BE2C (cell line): Measurements from ENCODE around the gene GPBP1L1.
"Not testable (repeated sequence)": the region's sequence is repeated elsewhere in the genome, so short reads cannot be mapped to it uniquely, and the experiment has no call there.

Source experiments
- DNase-seq: peaks from one replicate; pipeline ENCODE4 v3.0.0-alpha.2; 2020
- H3K27me3 ChIP-seq: fragments of 250-450 bp; sonication (Bioruptor Pico); 2 replicates; pipeline ENCODE4 v1.5.1; 2020; ENCODE audit warnings: mild to moderate bottlenecking
- H3K36me3 ChIP-seq: fragments of 250-450 bp; sonication (Bioruptor Pico); 2 replicates; pipeline ENCODE4 v1.5.1; 2020; ENCODE audit warnings: mild to moderate bottlenecking
- H3K4me1 ChIP-seq: fragments of 250-450 bp; sonication (Bioruptor Pico); 2 replicates; pipeline ENCODE4 v1.5.1; 2020
- H3K4me3 ChIP-seq: 2 replicates; pipeline ENCODE4 v1.5.1; 2011; ENCODE audit warnings: low read depth, low read length
- H3K9me3 ChIP-seq: fragments of 250-450 bp; sonication (Bioruptor Pico); 2 replicates; pipeline ENCODE4 v1.5.1; 2020
- TF ChIP-seq, protein P1 (sequence below): IDR thresholded peaks from 2 replicates; pipeline ENCODE4 v1.5.1; 2012; ENCODE audit warnings: mild to moderate bottlenecking, low read depth, low read length

Gene GPBP1L1

DNA sequence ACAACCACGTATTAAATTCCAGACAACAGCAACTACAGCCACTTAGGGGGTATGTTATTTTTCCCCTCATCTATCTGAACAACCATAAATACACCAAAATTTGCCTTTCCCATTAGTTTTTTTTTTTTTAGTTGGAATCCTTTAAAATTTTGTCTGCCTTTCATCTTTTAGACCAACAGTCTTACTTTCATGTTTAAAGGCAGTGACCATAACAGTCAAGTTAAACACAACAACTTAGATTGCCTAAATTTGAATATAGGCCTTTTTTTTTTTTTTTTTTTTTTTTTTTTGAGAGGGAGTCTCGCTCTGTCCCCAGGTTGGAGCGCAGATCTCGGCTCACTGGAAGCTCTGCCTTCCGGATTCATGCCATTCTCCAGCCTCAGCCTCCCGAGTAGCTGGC lies 3.4 kb downstream of the GPBP1L1 start:
- no peaks in the 10 kb centered on the region for H3K27me3 ChIP-seq
- H3K9me3 ChIP-seq, result no peaks in the 10 kb centered on the region
- no peak overlapping the region for H3K4me3 ChIP-seq
- DNase-seq, result no peak
- no peaks in the 10 kb centered on the region for H3K4me1 ChIP-seq
- TF ChIP-seq, protein P1, sequence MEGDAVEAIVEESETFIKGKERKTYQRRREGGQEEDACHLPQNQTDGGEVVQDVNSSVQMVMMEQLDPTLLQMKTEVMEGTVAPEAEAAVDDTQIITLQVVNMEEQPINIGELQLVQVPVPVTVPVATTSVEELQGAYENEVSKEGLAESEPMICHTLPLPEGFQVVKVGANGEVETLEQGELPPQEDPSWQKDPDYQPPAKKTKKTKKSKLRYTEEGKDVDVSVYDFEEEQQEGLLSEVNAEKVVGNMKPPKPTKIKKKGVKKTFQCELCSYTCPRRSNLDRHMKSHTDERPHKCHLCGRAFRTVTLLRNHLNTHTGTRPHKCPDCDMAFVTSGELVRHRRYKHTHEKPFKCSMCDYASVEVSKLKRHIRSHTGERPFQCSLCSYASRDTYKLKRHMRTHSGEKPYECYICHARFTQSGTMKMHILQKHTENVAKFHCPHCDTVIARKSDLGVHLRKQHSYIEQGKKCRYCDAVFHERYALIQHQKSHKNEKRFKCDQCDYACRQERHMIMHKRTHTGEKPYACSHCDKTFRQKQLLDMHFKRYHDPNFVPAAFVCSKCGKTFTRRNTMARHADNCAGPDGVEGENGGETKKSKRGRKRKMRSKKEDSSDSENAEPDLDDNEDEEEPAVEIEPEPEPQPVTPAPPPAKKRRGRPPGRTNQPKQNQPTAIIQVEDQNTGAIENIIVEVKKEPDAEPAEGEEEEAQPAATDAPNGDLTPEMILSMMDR, result no peak
- H3K36me3 ChIP-seq, result no peaks in the 10 kb centered on the region

DNA sequence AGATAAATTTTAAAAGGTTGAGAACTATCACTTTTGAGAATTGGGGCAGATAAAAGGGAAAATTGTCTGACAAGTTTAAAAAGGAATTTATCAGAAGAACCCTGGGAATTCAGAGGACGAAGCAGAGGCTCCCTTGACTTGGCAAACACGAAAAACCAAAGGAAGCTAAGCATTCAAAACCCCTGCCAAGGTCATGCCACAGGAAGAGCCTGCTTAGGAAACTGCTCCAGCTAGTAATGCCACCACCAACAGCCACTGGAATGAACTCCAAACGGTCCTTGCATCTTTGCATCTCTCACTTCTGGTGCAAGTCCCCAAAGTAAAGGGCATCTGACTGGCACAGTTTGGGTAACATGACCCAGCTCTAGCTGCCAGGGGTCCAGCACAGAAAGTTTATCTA lies 7.2 kb downstream of the GPBP1L1 start:
- TF ChIP-seq, protein P1, result no peak
- no peaks in the 10 kb centered on the region for H3K9me3 ChIP-seq
- no peak for DNase-seq
- H3K4me1 ChIP-seq, result no peaks in the 10 kb centered on the region
- no peak overlapping the region for H3K4me3 ChIP-seq
- no peaks in the 10 kb centered on the region for H3K36me3 ChIP-seq
- H3K27me3 ChIP-seq, result no peaks in the 10 kb centered on the region

DNA sequence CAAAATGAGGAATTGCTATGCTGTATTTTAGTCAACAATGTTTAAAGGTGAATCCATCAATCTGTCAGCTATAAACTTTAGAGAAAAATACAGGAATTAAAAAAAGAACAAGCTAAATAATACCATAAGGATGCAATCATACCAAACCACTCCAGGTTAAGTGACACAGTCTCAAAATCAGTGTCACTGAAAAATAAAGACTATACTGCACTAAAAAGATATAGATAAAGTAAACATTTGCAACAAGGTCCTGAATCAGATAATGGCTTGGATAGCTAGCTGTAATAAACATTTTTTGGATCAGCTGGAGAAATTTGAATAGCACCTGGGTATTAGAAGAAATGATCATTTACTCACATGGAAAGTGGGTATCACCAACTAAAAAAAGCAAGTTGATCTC lies 7.8 kb downstream of the GPBP1L1 start:
- no peaks in the 10 kb centered on the region for H3K9me3 ChIP-seq
- DNase-seq, result no peak
- no peaks in the 10 kb centered on the region for H3K36me3 ChIP-seq
- TF ChIP-seq, protein P1, result no peak
- H3K27me3 ChIP-seq, result no peaks in the 10 kb centered on the region
- no peak overlapping the region for H3K4me3 ChIP-seq
- no peaks in the 10 kb centered on the region for H3K4me1 ChIP-seq

DNA sequence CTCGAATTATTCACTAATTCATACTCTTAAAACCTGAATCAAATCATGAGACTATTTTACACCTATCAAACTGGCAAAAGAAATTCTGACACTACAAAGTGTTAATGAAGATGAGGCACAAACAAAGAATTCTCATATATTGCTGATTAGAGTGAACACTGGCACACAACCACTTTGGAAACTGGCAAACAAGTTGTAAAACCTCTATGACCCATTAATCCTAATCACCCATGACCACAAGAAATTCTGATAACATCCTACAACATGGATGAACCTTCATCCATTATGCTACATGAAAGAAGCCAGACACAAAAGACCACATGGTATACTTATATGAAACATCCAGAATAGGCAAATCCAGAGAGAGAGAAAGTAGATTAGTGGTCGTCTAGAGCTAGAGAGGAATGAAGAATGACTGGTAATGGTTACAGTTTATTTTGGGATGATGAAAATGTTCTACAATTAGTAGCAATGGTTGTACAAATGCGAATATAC lies 8.5 kb downstream of the GPBP1L1 start:
- TF ChIP-seq, protein P1, result no peak

DNA sequence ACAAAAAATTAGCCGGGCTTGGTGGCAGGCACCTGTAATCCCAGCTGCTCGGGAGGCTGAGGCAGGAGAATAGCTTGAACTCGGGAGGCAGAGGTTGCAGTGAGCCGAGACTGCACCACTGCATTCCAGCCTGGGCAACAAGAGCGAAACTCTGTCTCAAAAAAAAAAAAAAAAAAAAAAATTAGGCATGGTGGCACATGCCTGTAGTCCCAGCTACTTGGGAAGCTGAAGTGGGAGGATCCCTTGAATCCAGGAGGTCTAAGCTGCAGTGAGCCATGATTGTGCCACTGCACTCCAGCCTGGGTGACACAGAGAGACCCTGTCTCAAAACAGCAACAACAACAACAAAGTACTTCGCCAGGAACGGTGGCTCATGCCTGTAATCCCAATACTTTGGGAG lies 9.8 kb downstream of the GPBP1L1 start:
- not testable (repeated sequence) for H3K4me1 ChIP-seq, H3K4me3 ChIP-seq, H3K27me3 ChIP-seq, DNase-seq, H3K36me3 ChIP-seq, H3K9me3 ChIP-seq

More for the DNA sequence above, 8.5 kb downstream of the GPBP1L1 start:
- Histone ChIP-seq H3K4me3 (no peak overlapping the region), H3K9me3 (no peaks in the 10 kb centered on the region), H3K36me3 (no peaks in the 10 kb centered on the region), H3K4me1 (no peaks in the 10 kb centered on the region), H3K27me3 (no peaks in the 10 kb centered on the region)
- DNase-seq, result no peak

DNA sequence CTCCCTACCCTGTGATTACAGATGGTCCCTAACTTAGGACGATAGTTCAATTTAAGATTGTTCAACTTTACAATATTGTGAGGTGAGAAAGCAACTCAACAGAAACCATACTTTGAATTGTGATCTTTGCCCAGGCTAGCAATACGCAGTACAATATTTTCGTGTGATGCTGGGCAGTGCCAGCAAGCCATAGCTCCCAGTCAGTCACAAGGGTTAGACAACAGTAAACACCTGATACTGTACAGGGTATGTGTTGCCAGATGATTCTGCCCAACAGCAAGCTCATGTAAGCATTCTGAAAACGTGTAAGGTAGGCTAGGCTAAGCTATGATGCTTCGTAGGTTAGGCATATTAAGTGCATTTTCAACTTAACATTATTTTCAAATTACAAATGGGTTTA lies 11.9 kb downstream of the GPBP1L1 start:
- Histone ChIP-seq H3K27me3 (no peaks in the 10 kb centered on the region), H3K4me3 (no peak overlapping the region), H3K4me1 (no peaks in the 10 kb centered on the region), H3K9me3 (no peaks in the 10 kb centered on the region), H3K36me3 (no peaks in the 10 kb centered on the region)
- DNase-seq, result no peak
- TF ChIP-seq, protein P1, result no peak

DNA sequence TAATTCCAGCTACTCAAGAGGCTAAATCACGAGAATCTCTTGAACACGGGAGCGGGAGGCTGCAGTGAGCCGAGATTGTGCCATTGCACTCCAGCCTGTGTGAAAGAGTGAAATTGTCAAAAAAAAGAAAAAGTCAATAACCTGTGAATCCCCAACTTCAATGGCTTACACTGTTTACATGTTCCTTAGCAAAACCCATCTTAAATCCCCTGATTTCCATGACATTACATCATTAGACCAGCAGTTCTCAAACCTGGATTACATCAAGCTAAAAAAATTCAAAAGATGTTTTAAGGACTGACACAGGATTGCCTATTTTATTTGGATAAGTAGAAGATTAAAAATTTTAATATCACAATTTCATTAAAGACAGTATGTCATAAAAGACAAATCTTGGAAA lies 12.4 kb downstream of the GPBP1L1 start:
- no peaks in the 10 kb centered on the region for H3K27me3 ChIP-seq
- H3K4me1 ChIP-seq, result no peaks in the 10 kb centered on the region
- DNase-seq, result no peak
- TF ChIP-seq, protein P1, result no peak
- no peaks in the 10 kb centered on the region for H3K9me3 ChIP-seq
- H3K4me3 ChIP-seq, result no peak overlapping the region
- no peaks in the 10 kb centered on the region for H3K36me3 ChIP-seq
